K562 (cell line): ENCODE data around the gene HOXA4. TPM values are rescaled to one million over a fixed set of nuclear protein-coding genes. Genes with fewer than 3 reads are reported as not detected.

Experiments used
- ATAC-seq: fragments of 200-7000 bp; cut with Tn5 transposase; 3 replicates; pipeline ENCODE4 v1.9.1; 2020; ENCODE audit warnings: moderate library complexity
- BruUV-seq: library from RNA; stranded (reverse); fragments of 400-500 nt; replicated peaks from 2 replicates; lab custom pipeline; 2021; lab: Mats Ljungman, UMichigan
- CTCF ChIA-PET: fragments of 300-600 bp; formaldehyde crosslinking; extraction: SDS; loops from one replicate; lab custom pipeline; 2021; ENCODE audit warnings: low intra/inter-chr PET ratio; lab: Yijun Ruan, JAX
- POLR2A ChIA-PET: fragments of 300-600, 350-650 bp; sonication (Branson Sonifier 250); formaldehyde crosslinking; extraction: SDS; loops from one replicate; lab custom pipeline; 2021; ENCODE audit warnings: antibody characterized with exemption, inconsistent platforms; lab: Yijun Ruan, JAX
- DNase-seq, 4 experiments: peaks; one replicate each; pipeline versions ENCODE4 v3.0.0 to v3.0.0-alpha.2; 2011 to 2018; ENCODE audit warnings: low spot score in 3 of 4, mixed read lengths in 3 of 4; ENCODE audit errors: extremely low read depth in 1 of 4
- FAIRE-seq: peaks from 2 replicates; lab custom pipeline; 2011; peaks lifted over from hg19 to GRCh38; lab: Jason Lieb, UNC
- H2AFZ ChIP-seq: 2 replicates; pipeline ENCODE4 v1.6.0; 2011; ENCODE audit warnings: low read depth, low read length, control low read depth, inconsistent platforms
- H3K27ac ChIP-seq: fragments of 200-600 bp; 3 replicates; pipeline ENCODE4 v1.8.0; 2011; ENCODE audit warnings: low read depth, mild to moderate bottlenecking, control low read depth, inconsistent platforms, low read length, moderate library complexity, mixed read lengths; ENCODE audit errors: extremely low read depth
- H3K27me3 ChIP-seq, 2 experiments: fragments of 300-600 bp in 1 of 2; 2 replicates in 1 of 2; 3 replicates in 1 of 2; pipeline versions ENCODE4 v1.6.0 to v1.8.0; 2011; ENCODE audit warnings: inconsistent platforms in 2 of 2, low read length in 2 of 2, mild to moderate bottlenecking in 1 of 2, mixed read lengths in 1 of 2, moderate library complexity in 1 of 2; ENCODE audit not compliant: control insufficient read depth in 2 of 2, insufficient read depth in 2 of 2
- H3K36me3 ChIP-seq: fragments of 300-600 bp; 3 replicates; pipeline ENCODE4 v1.8.0; 2011; ENCODE audit warnings: mild to moderate bottlenecking, low read length, inconsistent platforms; ENCODE audit not compliant: control insufficient read depth, insufficient read depth
- H3K4me1 ChIP-seq, 2 experiments: fragments of 200-600 bp in 1 of 2; replicated peaks in 1 of 2; 2 replicates in 1 of 2; 3 replicates in 1 of 2; pipeline versions ENCODE4 v1.5.1 to v1.8.0; 2011; ENCODE audit warnings: inconsistent platforms in 2 of 2, low read length in 2 of 2, mild to moderate bottlenecking in 1 of 2, mixed read lengths in 1 of 2, moderate library complexity in 1 of 2; ENCODE audit not compliant: control insufficient read depth in 2 of 2, insufficient read depth in 2 of 2
- H3K4me2 ChIP-seq: 2 replicates; pipeline ENCODE4 v1.6.1; 2011; ENCODE audit warnings: low read length, control low read depth, inconsistent platforms, mixed read lengths; ENCODE audit not compliant: insufficient read depth
- H3K4me3 ChIP-seq: fragments of 200-600 bp; sonication (generic), shearing (Covaris generic); 2 replicates; pipeline ENCODE4 v1.5.1; 2016; ENCODE audit warnings: control low read depth, inconsistent platforms
- H3K79me2 ChIP-seq: fragments of 200-600 bp; 3 replicates; pipeline ENCODE4 v1.8.0; 2011; ENCODE audit warnings: low read length, inconsistent platforms; ENCODE audit not compliant: control insufficient read depth, insufficient read depth
- H3K9ac ChIP-seq, 2 experiments: 2 replicates each; pipeline versions ENCODE4 v1.6.0 to v1.6.1; 2011; ENCODE audit warnings: low read depth in 2 of 2, low read length in 2 of 2, control low read depth in 1 of 2, inconsistent platforms in 1 of 2, mild to moderate bottlenecking in 1 of 2, mixed read lengths in 1 of 2; ENCODE audit not compliant: insufficient read depth in 1 of 2
- H3K9me1 ChIP-seq: one replicate; pipeline ENCODE4 v1.6.0; 2011; ENCODE audit warnings: inconsistent platforms, mild to moderate bottlenecking, low read length, moderate library complexity; ENCODE audit not compliant: control insufficient read depth, insufficient read depth
- H3K9me3 ChIP-seq: replicated peaks from 2 replicates; pipeline ENCODE4 v1.5.1; 2011; ENCODE audit warnings: low read depth, low read length, inconsistent platforms; ENCODE audit not compliant: control insufficient read depth, insufficient read depth
- H4K20me1 ChIP-seq: replicated peaks from 2 replicates; pipeline ENCODE4 v1.6.1; 2011; ENCODE audit warnings: low read length, inconsistent platforms, mixed read lengths; ENCODE audit not compliant: control insufficient read depth, insufficient read depth
- CTCFL ChIP-seq: IDR thresholded peaks from 2 replicates; pipeline ENCODE4 v1.6.1; 2011; ENCODE audit warnings: borderline replicate concordance, low read depth, mild to moderate bottlenecking, moderate library complexity, low read length; ENCODE audit not compliant: insufficient read depth, poor library complexity, severe bottlenecking
- NCOA4 ChIP-seq: fragments of 450-650 bp; IDR thresholded peaks from 2 replicates; pipeline ENCODE4 v1.6.1; 2018; ENCODE audit warnings: mild to moderate bottlenecking; ENCODE audit not compliant: partially characterized antibody
- ZFP36 ChIP-seq: fragments of 150-350 bp; IDR thresholded peaks from 2 replicates; pipeline ENCODE4 v1.6.1; 2018; ENCODE audit warnings: low read length, low read depth; ENCODE audit not compliant: partially characterized antibody
- WGBS: fragments of 100-300 bp; shearing (Covaris generic); methylation state at CpG from one replicate; pipeline ENCODE4 v1.1.6; 2016; ENCODE audit warnings: low coverage, mixed read lengths; ENCODE audit not compliant: insufficient coverage; ENCODE audit errors: missing lambda C conversion rate; 5-methylcytosine and 5-hydroxymethylcytosine counted together
- in situ Hi-C: fragments of 300-500 bp; cut with MboI; formaldehyde crosslinking; loops from 4 replicates; pipeline ENCODE4 v1.15.0; 2018; ENCODE audit warnings: inconsistent platforms, mixed read lengths
- intact Hi-C: fragments of 100-400 bp; cut with micrococcal nuclease; formaldehyde crosslinking; loops from 2 replicates; pipeline ENCODE4 v1.14.2; 2022
- polyA plus RNA-seq, 8 experiments: library from polyadenylated mRNA; depleted of rRNA in 4 of 8; stranded (reverse) in 5 of 8; unstranded in 3 of 8; fragments of >200 nt; fragmentation: Nextera tagmentation in 2 of 8; fragmentation: Illumina TruSeq in 1 of 8; extraction: Ambion mirVana in 2 of 8; extraction: Trizol in 1 of 8; gene quantifications; 2 replicates each; pipeline versions ENCODE4 v1.2.1 to v1.2.3, GENCODE V29; 2011 to 2014; ENCODE audit warnings: inconsistent platforms in 1 of 8, missing spikeins in 1 of 8
- total RNA-seq, 7 experiments: library from RNA; depleted of rRNA in 6 of 7; stranded (reverse); fragments of >200 nt in 6 of 7; fragmentation: Illumina TruSeq in 2 of 7; extraction: Trizol in 2 of 7; gene quantifications; 2 replicates each; pipeline versions ENCODE4 v1.2.1 to v1.2.3, GENCODE V29; 2011 to 2021; ENCODE audit warnings: low replicate concordance in 1 of 7

HOXA4 gene
- total and polyA plus RNA-seq, 9 of the 15 experiments (the other 6 are each of a cell fraction or from before 2014, with no cell fraction given), result not detected

- CTCF ChIA-PET, result no interaction called here
- in situ Hi-C loops, result loop anchor here (5.0 to 25.0 kb wide), 4 partner anchors 652 to 1277 kb away; no protein-coding TSS in a partner anchor
- H3K4me3 ChIP-seq, result no peak overlapping the region
- H3K36me3 ChIP-seq, result no peaks in the 10 kb centered on the region
- no peaks in the 10 kb centered on the region for H3K9me3 ChIP-seq
- no TSS peak for BruUV-seq
- intact Hi-C loops, result loop anchor here (5.0 kb wide), 3 partner anchors 302 to 1272 kb away; partner anchors contain the start of genes SKAP2 and SNX10
- H2AFZ ChIP-seq, result no peak overlapping the region
- POLR2A ChIA-PET, result no interaction called here
- peak overlapping the region; percentile 11; the same call in 1 of the 2 replicates for H3K4me2 ChIP-seq
- no peaks in the 10 kb centered on the region for H3K9me1 ChIP-seq
- no peak overlapping the region for H3K27ac ChIP-seq
- peak; percentile 71 for TF ChIP-seq ZFP36
- TF ChIP-seq NCOA4, result no peak
- peak; percentile 35 for TF ChIP-seq CTCFL
- DNase-seq, result peak in 1 of 4 experiments; percentile 14
- ATAC-seq, result peak; percentile 43; the same call in 2 of the 3 replicates
- WGBS, result 12% methylated on average over 44 of the region's 47 CpGs
- H3K9ac ChIP-seq, result no peak overlapping the region
- peaks cover 0 to 26% of the 10 kb centered on the region in 2 experiments; a peak in 2 of 5 replicates for H3K4me1 ChIP-seq
- peaks cover 36 to 77% of the 10 kb centered on the region in 2 experiments for H3K27me3 ChIP-seq
- H4K20me1 ChIP-seq, result no peaks in the 10 kb centered on the region
- H3K79me2 ChIP-seq, result no peaks in the 10 kb centered on the region
- no peak for FAIRE-seq
Observed at GRCh38 chr7:27164367-27165088, 34.0 kb upstream of the HOXA4 start.
